ENCODE measurements around the gene LCORL. TPM values are rescaled to one million over a fixed set of nuclear protein-coding genes. Genes with fewer than 3 reads are reported as not detected.

LCORL gene
- total and polyA plus RNA-seq, 9 of the 15 experiments (the other 6 are each of a cell fraction or from before 2014, with no cell fraction given): 3.1 to 24.5 (median 11.1) TPM

DNA sequence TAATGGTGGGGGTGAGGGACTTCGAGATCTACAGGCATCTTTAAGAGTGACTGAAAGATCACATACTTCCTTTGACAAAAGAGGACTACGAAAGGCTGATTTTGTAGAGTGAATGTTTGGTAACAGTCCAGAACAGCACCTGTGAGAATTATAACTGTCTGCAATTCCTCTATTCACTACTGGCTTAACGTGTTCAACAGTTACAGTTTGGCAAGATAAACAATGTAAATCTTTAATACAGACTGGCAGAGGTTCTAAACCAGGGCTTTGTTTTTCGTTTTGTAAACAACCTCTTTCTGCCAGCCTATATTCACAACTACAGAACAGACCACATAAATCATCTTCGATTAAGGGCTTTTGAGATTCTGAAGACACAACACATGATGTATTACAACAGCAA lies 143.9 kb downstream of the LCORL start (continued):
- TF ChIP-seq, protein P1, sequence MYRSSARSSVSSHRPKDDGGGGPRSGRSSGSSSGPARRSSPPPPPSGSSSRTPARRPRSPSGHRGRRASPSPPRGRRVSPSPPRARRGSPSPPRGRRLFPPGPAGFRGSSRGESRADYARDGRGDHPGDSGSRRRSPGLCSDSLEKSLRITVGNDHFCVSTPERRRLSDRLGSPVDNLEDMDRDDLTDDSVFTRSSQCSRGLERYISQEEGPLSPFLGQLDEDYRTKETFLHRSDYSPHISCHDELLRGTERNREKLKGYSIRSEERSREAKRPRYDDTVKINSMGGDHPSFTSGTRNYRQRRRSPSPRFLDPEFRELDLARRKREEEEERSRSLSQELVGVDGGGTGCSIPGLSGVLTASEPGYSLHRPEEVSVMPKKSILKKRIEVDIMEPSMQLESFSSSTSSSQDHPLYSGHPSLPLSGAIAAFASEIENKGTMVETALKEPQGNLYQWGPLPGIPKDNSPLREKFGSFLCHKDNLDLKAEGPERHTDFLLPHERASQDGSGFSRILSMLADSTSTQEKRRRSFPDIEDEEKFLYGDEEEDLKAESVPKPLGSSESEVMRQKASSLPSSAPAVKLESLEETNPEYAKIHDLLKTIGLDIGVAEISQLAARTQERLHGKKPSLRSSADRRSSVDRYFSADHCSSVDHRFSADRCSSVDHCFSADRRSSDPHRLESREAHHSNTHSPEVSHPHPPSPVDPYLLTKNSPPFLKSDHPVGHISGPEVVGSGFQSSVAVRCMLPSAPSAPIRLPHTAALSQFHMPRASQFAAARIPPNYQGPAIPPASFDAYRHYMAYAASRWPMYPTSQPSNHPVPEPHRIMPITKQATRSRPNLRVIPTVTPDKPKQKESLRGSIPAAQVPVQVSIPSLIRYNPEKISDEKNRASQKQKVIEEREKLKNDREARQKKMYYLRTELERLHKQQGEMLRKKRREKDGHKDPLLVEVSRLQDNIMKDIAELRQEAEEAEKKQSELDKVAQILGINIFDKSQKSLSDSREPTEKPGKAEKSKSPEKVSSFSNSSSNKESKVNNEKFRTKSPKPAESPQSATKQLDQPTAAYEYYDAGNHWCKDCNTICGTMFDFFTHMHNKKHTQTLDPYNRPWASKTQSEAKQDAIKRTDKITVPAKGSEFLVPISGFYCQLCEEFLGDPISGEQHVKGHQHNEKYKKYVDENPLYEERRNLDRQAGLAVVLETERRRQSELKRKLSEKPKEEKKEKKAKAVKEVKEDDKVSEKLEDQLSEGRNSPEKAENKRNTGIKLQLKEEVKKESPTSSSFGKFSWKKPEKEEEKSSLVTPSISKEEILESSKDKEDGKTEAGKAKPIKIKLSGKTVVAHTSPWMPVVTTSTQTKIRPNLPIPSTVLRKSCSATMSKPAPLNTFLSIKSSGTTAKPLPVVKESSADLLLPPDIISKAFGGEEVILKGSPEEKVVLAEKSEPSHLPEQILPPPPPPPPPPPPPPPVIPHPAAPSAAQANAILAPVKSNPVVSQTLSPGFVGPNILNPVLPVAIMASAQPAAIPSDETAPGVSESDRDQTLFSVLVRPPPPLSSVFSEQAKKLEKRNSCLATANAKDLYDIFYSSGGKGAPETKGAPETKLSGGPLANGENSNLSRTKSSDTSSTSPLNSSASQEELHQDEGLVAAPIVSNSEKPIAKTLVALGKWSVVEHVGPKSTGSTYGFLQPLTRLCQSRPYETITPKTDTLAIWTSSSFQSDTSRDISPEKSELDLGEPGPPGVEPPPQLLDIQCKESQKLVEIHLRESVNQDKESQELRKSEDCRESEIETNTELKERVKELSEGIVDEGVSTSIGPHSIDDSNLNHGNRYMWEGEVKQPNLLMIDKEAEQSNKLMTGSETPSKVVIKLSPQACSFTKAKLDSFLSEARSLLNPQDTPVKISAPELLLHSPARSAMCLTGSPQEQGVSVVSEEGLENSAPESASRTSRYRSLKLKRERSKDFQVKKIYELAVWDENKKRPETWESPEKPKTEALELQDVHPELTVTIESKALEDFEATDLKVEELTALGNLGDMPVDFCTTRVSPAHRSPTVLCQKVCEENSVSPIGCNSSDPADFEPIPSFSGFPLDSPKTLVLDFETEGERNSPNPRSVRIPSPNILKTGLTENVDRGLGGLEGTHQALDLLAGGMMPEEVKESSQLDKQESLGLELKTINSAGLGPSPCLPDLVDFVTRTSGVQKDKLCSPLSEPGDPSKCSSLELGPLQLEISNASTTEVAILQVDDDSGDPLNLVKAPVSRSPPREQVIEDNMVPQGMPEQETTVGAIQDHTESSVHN (IDR thresholded peaks at IDR 0.05; ENCODE audit: borderline replicate concordance in 1 of 2, low read depth in 1 of 2): no peak
- no peak for TF ChIP-seq IFI16 (CRISPR knock-in tag; IDR thresholded peaks at IDR 0.05)
- TF ChIP-seq, protein P2, sequence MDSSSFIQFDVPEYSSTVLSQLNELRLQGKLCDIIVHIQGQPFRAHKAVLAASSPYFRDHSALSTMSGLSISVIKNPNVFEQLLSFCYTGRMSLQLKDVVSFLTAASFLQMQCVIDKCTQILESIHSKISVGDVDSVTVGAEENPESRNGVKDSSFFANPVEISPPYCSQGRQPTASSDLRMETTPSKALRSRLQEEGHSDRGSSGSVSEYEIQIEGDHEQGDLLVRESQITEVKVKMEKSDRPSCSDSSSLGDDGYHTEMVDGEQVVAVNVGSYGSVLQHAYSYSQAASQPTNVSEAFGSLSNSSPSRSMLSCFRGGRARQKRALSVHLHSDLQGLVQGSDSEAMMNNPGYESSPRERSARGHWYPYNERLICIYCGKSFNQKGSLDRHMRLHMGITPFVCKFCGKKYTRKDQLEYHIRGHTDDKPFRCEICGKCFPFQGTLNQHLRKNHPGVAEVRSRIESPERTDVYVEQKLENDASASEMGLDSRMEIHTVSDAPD (CRISPR knock-in tag; IDR thresholded peaks at IDR 0.05): no peak
- TF ChIP-seq ZNF224 (CRISPR knock-in tag; IDR thresholded peaks at IDR 0.05): no peak
- no peak for TF ChIP-seq HNRNPUL1 (IDR thresholded peaks at IDR 0.05; ENCODE audit: low read length)
- TF ChIP-seq, protein P3, sequence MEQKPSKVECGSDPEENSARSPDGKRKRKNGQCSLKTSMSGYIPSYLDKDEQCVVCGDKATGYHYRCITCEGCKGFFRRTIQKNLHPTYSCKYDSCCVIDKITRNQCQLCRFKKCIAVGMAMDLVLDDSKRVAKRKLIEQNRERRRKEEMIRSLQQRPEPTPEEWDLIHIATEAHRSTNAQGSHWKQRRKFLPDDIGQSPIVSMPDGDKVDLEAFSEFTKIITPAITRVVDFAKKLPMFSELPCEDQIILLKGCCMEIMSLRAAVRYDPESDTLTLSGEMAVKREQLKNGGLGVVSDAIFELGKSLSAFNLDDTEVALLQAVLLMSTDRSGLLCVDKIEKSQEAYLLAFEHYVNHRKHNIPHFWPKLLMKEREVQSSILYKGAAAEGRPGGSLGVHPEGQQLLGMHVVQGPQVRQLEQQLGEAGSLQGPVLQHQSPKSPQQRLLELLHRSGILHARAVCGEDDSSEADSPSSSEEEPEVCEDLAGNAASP (IDR thresholded peaks at IDR 0.05): no peak
- TF ChIP-seq, protein P4, sequence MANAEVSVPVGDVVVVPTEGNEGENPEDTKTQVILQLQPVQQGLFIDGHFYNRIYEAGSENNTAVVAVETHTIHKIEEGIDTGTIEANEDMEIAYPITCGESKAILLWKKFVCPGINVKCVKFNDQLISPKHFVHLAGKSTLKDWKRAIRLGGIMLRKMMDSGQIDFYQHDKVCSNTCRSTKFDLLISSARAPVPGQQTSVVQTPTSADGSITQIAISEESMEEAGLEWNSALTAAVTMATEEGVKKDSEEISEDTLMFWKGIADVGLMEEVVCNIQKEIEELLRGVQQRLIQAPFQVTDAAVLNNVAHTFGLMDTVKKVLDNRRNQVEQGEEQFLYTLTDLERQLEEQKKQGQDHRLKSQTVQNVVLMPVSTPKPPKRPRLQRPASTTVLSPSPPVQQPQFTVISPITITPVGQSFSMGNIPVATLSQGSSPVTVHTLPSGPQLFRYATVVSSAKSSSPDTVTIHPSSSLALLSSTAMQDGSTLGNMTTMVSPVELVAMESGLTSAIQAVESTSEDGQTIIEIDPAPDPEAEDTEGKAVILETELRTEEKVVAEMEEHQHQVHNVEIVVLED (CRISPR knock-in tag; IDR thresholded peaks at IDR 0.05): no peak
- no peak for TF ChIP-seq ZNF778 (CRISPR knock-in tag; IDR thresholded peaks at IDR 0.05)

Data from K562 (cell line).